Fibroblast of lung (primary cell): ENCODE results near the gene SELPLG. TPM values are rescaled to one million over a fixed set of nuclear protein-coding genes. Genes with fewer than 3 reads are reported as not detected.
A peak's percentile ranks its signal among the peaks of the same experiment; 100 is the strongest.
"Not testable (repeated sequence)": the region's sequence is repeated elsewhere in the genome, so short reads cannot be mapped to it uniquely, and the experiment has no call there.

ENCODE experiments used
- DNase-seq, 2 donors: peaks; one replicate each; pipeline versions ENCODE4 v3.0.0 to v3.0.0-alpha.2; 2010; ENCODE audit warnings: low read depth in 2 of 2
- H2AFZ ChIP-seq: 2 replicates; pipeline ENCODE4 v1.5.1; 2012; ENCODE audit warnings: low read length, control low read depth, inconsistent platforms
- H3K27ac ChIP-seq: 2 replicates; pipeline ENCODE4 v1.5.1; 2011; ENCODE audit warnings: low read length, control low read depth; ENCODE audit not compliant: insufficient read depth
- H3K27me3 ChIP-seq: 2 replicates; pipeline ENCODE4 v1.5.1; 2011; ENCODE audit warnings: mild to moderate bottlenecking, low read length; ENCODE audit not compliant: control insufficient read depth, insufficient read depth
- H3K36me3 ChIP-seq: 2 replicates; pipeline ENCODE4 v1.5.1; 2011; ENCODE audit warnings: low read length; ENCODE audit not compliant: control insufficient read depth, insufficient read depth
- H3K4me1 ChIP-seq: 2 replicates; pipeline ENCODE4 v1.5.1; 2011; ENCODE audit warnings: low read length; ENCODE audit not compliant: control insufficient read depth, insufficient read depth; ENCODE audit errors: extremely low read depth
- H3K4me2 ChIP-seq: 2 replicates; pipeline ENCODE4 v1.5.1; 2011; ENCODE audit warnings: low read length, control low read depth; ENCODE audit not compliant: insufficient read depth; ENCODE audit errors: extremely low read depth
- H3K4me3 ChIP-seq, 4 experiments: fragments of 200-600 bp in 1 of 4; sonication (generic) in 1 of 4; replicated peaks in 1 of 4; 2 replicates each; pipeline ENCODE4 v1.5.1; 2011 to 2016; ENCODE audit warnings: low read length in 4 of 4, low read depth in 3 of 4, mild to moderate bottlenecking in 3 of 4, control low read depth in 2 of 4, inconsistent platforms in 1 of 4, mixed read lengths in 1 of 4; ENCODE audit not compliant: insufficient read depth in 1 of 4; ENCODE audit errors: control extremely low read depth in 1 of 4
- H3K79me2 ChIP-seq: 2 replicates; pipeline ENCODE4 v1.5.1; 2012; ENCODE audit warnings: mild to moderate bottlenecking, low read length, inconsistent platforms; ENCODE audit not compliant: control insufficient read depth, insufficient read depth
- H3K9ac ChIP-seq: 2 replicates; pipeline ENCODE4 v1.5.1; 2011; ENCODE audit warnings: mild to moderate bottlenecking, low read length, control low read depth; ENCODE audit not compliant: insufficient read depth
- H3K9me3 ChIP-seq: 2 replicates; pipeline ENCODE4 v1.5.1; 2012; ENCODE audit warnings: low read depth, low read length; ENCODE audit not compliant: control insufficient read depth, insufficient read depth
- H4K20me1 ChIP-seq: 2 replicates; pipeline ENCODE4 v1.5.1; 2011; ENCODE audit warnings: low read length; ENCODE audit not compliant: control insufficient read depth, insufficient read depth; ENCODE audit errors: extremely low read depth
- EZH2 ChIP-seq: IDR thresholded peaks from 2 replicates; pipeline ENCODE4 v1.5.1; 2012; ENCODE audit warnings: low read length, control low read depth, mild to moderate bottlenecking; ENCODE audit errors: missing control alignments
- polyA plus RNA-seq, 2 donors: library from polyadenylated mRNA; depleted of rRNA in 1 of 2; stranded (reverse) in 1 of 2; unstranded in 1 of 2; fragments of >200 nt; gene quantifications; 2 replicates each; pipeline ENCODE4 v1.2.1, GENCODE V29; 2011 to 2012; ENCODE audit warnings: missing spikeins in 1 of 2
- total RNA-seq: library from RNA; depleted of rRNA; stranded (reverse); fragments of >200 nt; gene quantifications from 2 replicates; pipeline ENCODE4 v1.2.1, GENCODE V29; 2014
- TF ChIP-seq, protein P1 (sequence below), 2 donors: IDR thresholded peaks in 1 of 2; conservative IDR thresholded peaks in 1 of 2; 1 replicate in 1 of 2; 2 replicates in 1 of 2; pipeline ENCODE4 v1.5.1; 2011 to 2012; ENCODE audit warnings: low read length in 2 of 2, control low read depth in 1 of 2, inconsistent platforms in 1 of 2, low read depth in 1 of 2, mild to moderate bottlenecking in 1 of 2

SELPLG gene
- total and polyA plus RNA-seq, 2 donors (not counting 1 experiment from before 2014, with no cell fraction given), result 1.5 to 3.0 TPM

DNA sequence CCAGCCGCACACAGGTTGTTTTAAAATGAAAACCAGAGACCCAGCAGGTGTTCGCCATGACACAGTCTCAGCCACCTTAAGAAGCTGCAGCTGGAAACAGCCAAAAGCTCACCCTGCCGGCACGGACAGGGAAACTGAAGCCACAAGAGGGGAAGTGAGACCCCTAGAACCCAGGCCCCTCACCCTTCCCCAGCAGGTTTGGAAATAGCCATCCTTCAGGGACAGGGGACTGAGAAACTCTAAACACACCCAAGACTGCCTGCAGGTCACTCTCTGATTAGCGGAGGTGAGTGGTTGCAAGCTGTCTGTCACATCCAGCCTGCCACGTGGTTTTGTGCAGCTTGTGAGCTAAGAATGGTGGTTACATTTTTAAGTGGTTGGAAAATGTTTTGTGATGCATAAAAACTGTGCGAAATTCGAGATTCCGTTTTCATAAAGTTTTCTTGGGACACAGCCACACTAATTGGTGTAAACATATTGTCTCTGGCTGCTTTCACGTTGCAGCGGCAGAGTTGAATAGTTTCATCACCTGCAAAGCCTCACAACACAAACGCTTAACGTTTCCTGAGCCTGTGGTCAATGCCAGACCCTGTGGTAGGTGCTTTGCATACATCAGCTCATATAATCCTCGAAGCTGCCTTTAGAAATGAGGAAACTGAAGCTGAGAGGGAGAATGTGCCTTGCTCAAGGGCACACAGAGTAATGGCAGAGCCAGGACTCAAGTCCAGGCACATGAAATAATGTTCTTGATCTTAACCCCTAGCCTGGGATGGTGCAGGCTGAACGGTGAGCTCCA lies 1.7 kb upstream of the SELPLG start:
- Histone ChIP-seq H3K4me3 (no peak overlapping the region), H3K9me3 (no peaks in the 10 kb centered on the region), H3K27me3 (no peaks in the 10 kb centered on the region), H3K9ac (no peak overlapping the region), H3K4me2 (no peak overlapping the region), H2AFZ (no peak overlapping the region), H3K4me1 (peaks cover 8% of the 10 kb centered on the region), H3K36me3 (no peaks in the 10 kb centered on the region), H3K79me2 (no peaks in the 10 kb centered on the region), H4K20me1 (no peaks in the 10 kb centered on the region), H3K27ac (no peak overlapping the region)
- peak in 1 of 2 donors; percentile 31 for DNase-seq
- TF ChIP-seq EZH2, result no peak
- TF ChIP-seq, protein P1, sequence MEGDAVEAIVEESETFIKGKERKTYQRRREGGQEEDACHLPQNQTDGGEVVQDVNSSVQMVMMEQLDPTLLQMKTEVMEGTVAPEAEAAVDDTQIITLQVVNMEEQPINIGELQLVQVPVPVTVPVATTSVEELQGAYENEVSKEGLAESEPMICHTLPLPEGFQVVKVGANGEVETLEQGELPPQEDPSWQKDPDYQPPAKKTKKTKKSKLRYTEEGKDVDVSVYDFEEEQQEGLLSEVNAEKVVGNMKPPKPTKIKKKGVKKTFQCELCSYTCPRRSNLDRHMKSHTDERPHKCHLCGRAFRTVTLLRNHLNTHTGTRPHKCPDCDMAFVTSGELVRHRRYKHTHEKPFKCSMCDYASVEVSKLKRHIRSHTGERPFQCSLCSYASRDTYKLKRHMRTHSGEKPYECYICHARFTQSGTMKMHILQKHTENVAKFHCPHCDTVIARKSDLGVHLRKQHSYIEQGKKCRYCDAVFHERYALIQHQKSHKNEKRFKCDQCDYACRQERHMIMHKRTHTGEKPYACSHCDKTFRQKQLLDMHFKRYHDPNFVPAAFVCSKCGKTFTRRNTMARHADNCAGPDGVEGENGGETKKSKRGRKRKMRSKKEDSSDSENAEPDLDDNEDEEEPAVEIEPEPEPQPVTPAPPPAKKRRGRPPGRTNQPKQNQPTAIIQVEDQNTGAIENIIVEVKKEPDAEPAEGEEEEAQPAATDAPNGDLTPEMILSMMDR (conservative IDR thresholded peaks at IDR 0.05 in 1 of 2, IDR thresholded peaks at IDR 0.05 in 1 of 2; ENCODE audit: low read depth in 1 of 2, low read length in 2 of 2), result no peak

DNA sequence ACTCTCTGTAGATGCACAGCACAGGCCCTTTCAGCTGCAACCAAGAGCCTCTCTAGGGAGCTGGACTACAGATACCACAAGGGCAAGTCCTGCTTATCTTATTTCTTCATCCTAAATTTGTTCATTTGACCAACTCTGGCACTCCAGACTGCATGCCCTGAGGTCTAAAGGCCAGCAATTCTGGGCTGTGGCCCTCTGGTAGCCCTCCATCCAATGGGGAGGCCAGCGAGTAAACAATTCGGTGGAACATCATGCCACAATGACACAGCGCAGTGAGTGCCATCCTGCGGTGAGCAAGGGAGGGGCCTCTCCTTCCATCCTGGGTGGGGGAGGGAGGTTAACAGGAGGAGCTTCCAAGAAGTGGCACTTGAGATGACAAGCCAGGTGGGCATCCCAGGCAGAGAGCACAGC lies 652 bp upstream of the SELPLG start:
- Histone ChIP-seq H3K4me1 (peaks cover 16% of the 10 kb centered on the region), H4K20me1 (no peaks in the 10 kb centered on the region), H3K27me3 (no peaks in the 10 kb centered on the region), H3K79me2 (no peaks in the 10 kb centered on the region), H3K4me3 (no peak overlapping the region), H3K36me3 (no peaks in the 10 kb centered on the region), H3K9me3 (no peaks in the 10 kb centered on the region), H2AFZ (no peak overlapping the region), H3K27ac (no peak overlapping the region), H3K9ac (no peak overlapping the region), H3K4me2 (no peak overlapping the region)
- DNase-seq, result no peak
- TF ChIP-seq, protein P1 (conservative IDR thresholded peaks at IDR 0.05 in 1 of 2, IDR thresholded peaks at IDR 0.05 in 1 of 2; ENCODE audit: low read depth in 1 of 2, low read length in 2 of 2), result no peak
- TF ChIP-seq EZH2, result no peak

DNA sequence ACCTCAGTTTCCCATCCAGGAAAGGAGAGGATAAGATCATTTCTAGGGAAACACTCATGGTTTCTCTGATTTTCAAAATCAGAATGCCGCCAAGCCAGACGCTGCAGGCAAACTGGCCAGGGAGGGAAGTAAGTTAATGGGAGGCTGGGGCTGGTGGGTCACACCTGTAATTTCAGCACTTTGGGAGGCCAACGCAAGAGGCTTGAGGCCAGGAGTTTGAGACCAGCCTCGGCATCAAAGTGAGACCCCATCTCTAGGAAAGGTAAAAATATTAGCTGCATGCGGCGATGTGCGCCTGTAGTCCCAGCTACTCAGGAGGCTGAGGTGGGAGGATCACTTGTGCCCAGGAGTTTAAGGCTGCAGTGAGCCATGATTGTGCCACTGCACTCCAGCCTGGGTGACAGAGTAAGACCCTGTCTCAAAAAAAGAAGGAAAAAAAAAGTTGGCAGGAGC lies 587 bp downstream of the SELPLG start:
- H3K9ac ChIP-seq, result no peak overlapping the region
- no peak overlapping the region for H3K4me2 ChIP-seq
- no peak overlapping the region for H2AFZ ChIP-seq

DNA sequence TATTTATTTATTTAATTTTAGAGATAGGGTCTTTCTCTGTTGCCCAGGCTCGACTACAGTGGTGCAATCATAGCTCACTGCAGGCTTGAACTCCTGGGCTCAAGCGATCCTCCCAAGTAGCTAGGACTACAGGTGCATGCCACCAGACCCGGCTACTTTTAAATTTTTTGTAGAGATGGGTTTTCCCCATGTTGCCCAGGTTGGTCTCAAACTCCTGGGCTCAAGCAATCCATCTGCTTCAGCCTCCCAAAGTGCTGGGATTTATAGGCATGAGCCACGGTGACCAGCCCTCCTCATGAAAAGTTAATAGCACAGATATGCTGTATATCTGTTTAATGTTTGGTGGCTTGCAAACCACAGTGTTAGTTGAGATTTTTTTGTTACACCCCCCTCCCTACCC lies 2.4 kb downstream of the SELPLG start:
- peaks cover 30% of the 10 kb centered on the region for H3K4me1 ChIP-seq
- H3K9me3 ChIP-seq, H3K79me2 ChIP-seq, H3K27me3 ChIP-seq, H4K20me1 ChIP-seq, H3K4me3 ChIP-seq, H3K4me2 ChIP-seq, H3K9ac ChIP-seq, H2AFZ ChIP-seq, H3K27ac ChIP-seq, H3K36me3 ChIP-seq, DNase-seq: not testable (repeated sequence)

More for the DNA sequence above, 587 bp downstream of the SELPLG start:
- no peaks in the 10 kb centered on the region for H3K79me2 ChIP-seq
- no peak overlapping the region for H3K4me3 ChIP-seq
- no peaks in the 10 kb centered on the region for H3K27me3 ChIP-seq
- H3K36me3 ChIP-seq, result no peaks in the 10 kb centered on the region
- no peak overlapping the region for H3K27ac ChIP-seq
- DNase-seq, result no peak
- no peak for TF ChIP-seq EZH2
- TF ChIP-seq, protein P1 (conservative IDR thresholded peaks at IDR 0.05 in 1 of 2, IDR thresholded peaks at IDR 0.05 in 1 of 2; ENCODE audit: low read depth in 1 of 2, low read length in 2 of 2), result no peak
- H3K4me1 ChIP-seq, result peaks cover 28% of the 10 kb centered on the region
- H4K20me1 ChIP-seq, result no peaks in the 10 kb centered on the region
- no peaks in the 10 kb centered on the region for H3K9me3 ChIP-seq
